Heart right ventricle (tissue), 16 donors: ENCODE measurements around the gene ERBB4. TPM values are rescaled to one million over a fixed set of nuclear protein-coding genes. Genes with fewer than 3 reads are reported as not detected.

Source experiments
- ATAC-seq, 8 donors: fragments of 200-7000 bp; cut with Tn5 transposase; one replicate each; pipeline ENCODE4 v1.9.1; 2020; ENCODE audit warnings: mild to moderate bottlenecking in 8 of 8, moderate library complexity in 8 of 8, moderate number of reproducible peaks in 1 of 8
- DNase-seq, 2 donors: peaks; one replicate each; pipeline ENCODE4 v3.0.0-alpha.2; 2020
- H3K27ac ChIP-seq, 10 donors: fragments of 200-600 bp; sonication (generic) in 2 of 10; one replicate each; pipeline versions ENCODE4 v1.5.0 to v1.8.0; 2020 to 2022; ENCODE audit warnings: mild to moderate bottlenecking in 3 of 10
- H3K27me3 ChIP-seq, 7 donors: fragments of 200-600 bp; one replicate each; pipeline ENCODE4 v1.8.0; 2021 to 2022; ENCODE audit warnings: mild to moderate bottlenecking in 2 of 7
- H3K36me3 ChIP-seq, 9 donors: fragments of 200-600 bp; sonication (generic) in 1 of 9; one replicate each; pipeline versions ENCODE4 v1.5.0 to v1.8.0; 2020 to 2022; ENCODE audit warnings: mild to moderate bottlenecking in 2 of 9
- H3K4me1 ChIP-seq, 9 donors: fragments of 200-600 bp; sonication (generic) in 1 of 9; one replicate each; pipeline versions ENCODE4 v1.5.0 to v1.8.0; 2020 to 2022; ENCODE audit warnings: mild to moderate bottlenecking in 4 of 9
- H3K4me3 ChIP-seq, 10 donors: fragments of 200-600 bp; sonication (generic) in 2 of 10; one replicate each; pipeline versions ENCODE4 v1.5.0 to v1.8.0; 2020 to 2022; ENCODE audit warnings: mild to moderate bottlenecking in 7 of 10, moderate library complexity in 2 of 10
- H3K9me3 ChIP-seq, 11 donors: fragments of 200-600 bp in 10 of 11; sonication (generic) in 2 of 11; one replicate each; pipeline versions ENCODE4 v1.5.0 to v1.8.0; 2013 to 2022; ENCODE audit warnings: mild to moderate bottlenecking in 2 of 11, control low read depth in 1 of 11, moderate library complexity in 1 of 11
- CTCF ChIP-seq, 9 donors: fragments of 200-600 bp; sonication (generic) in 2 of 9; IDR thresholded peaks; one replicate each; pipeline versions ENCODE4 v1.5.0 to v1.8.0; 2021 to 2022; ENCODE audit warnings: antibody characterized with exemption in 9 of 9, mild to moderate bottlenecking in 5 of 9, moderate library complexity in 1 of 9
- WGBS, 2 donors: extraction: QIAGEN DNeasy Blood & Tissue Kit; methylation state at CpG; one replicate each; pipeline ENCODE4 v1.1.7; 2013; ENCODE audit warnings: inconsistent platforms in 1 of 2; 5-methylcytosine and 5-hydroxymethylcytosine counted together
- intact Hi-C, 10 donors: fragments of 100-400 bp; cut with DNase I; formaldehyde crosslinking; loops; one replicate each; pipeline versions ENCODE4 v1.11.1 to v1.14.2; 2022
- polyA plus RNA-seq, 2 donors: library from polyadenylated mRNA; stranded (reverse); fragments of 200-250 nt; gene quantifications; one replicate each; pipeline ENCODE4 v1.2.3, GENCODE V29; 2013
- total RNA-seq, 10 donors: library from RNA; stranded (reverse); fragmentation: NEBNext Ultra II Directional in 3 of 10; extraction: Animal tissue kit (Norgen Biotek cat#: 25700) in 3 of 10; gene quantifications; one replicate each; pipeline versions ENCODE4 v1.2.1 to v1.2.4, GENCODE V29; 2021 to 2023
- donor health status: Arrhythmogenic right ventricular cardiomyopathy.
- donor health status: ischemic (EF 13 %, LVEDD 7.1; RV severe dilation, severe dysfunction).
- donor health status: healthy with polysubstance abuse.
- donor health status: DM: no; HTN: yes; CAD: no.
- donor health status: DM: no; HTN: no; CAD: no.
- donor health status: ischemic (EF 25% LVEDD 6.9; RV normal size, moderate dysfunction).
- donor health status: ischemic (EF 25% LVEDD 5.7; RV mildly dilated, moderate dysfunction).
- donor health status: healthy.
- donor health status: DM: yes; HTN: yes; CAD: no.
- donor health status: Ischemic cardiomyopathy.
- donor health status: ischemic (EF 35%, LVEDD 5.7; RV mildly dilated, moderate dysfunction).
- donor health status: nonischemic (EF 11% LVEDD 7.7; RV severe dilation, severe dysfunction).
- donor health status: DM: yes; HTN: yes; CAD: no.
- donor health status: PGD.
- donor health status: ischemic (EF 29% LVEDD 5.4; RV normal size, mild dysfunction).
- donor health status: nonischemic (EF 23%, LVEDD 6.1; RV moderate dilation, normal function).

ERBB4 gene
- total and polyA plus RNA-seq, 12 donors: 1.2 to 24.6 (median 16.1) TPM

- Histone ChIP-seq H3K36me3 (no peaks in the 10 kb centered on the region), H3K27ac (no peak overlapping the region), H3K9me3 (no peaks in the 10 kb centered on the region), H3K4me3 (no peak overlapping the region), H3K27me3 (no peaks in the 10 kb centered on the region), H3K4me1 (peaks cover 0 to 9% (median 0%) of the 10 kb centered on the region in 9 donors)
- 36 to 40% methylated on average over 1 of the region's 1 CpG for WGBS, 2 donors
- no peak for DNase-seq
- ATAC-seq: no peak
- TF ChIP-seq CTCF (IDR thresholded peaks at IDR 0.05): no peak
- intact Hi-C loops: no loop called here
Measured at GRCh38 chr2:212269005-212269404, 269.6 kb downstream of the ERBB4 start.

- Histone ChIP-seq H3K27ac (no peak overlapping the region), H3K9me3 (no peaks in the 10 kb centered on the region), H3K27me3 (no peaks in the 10 kb centered on the region), H3K36me3 (no peaks in the 10 kb centered on the region), H3K4me3 (no peak overlapping the region), H3K4me1 (peaks cover 0 to 3% (median 0%) of the 10 kb centered on the region in 9 donors)
- no peak for TF ChIP-seq CTCF (IDR thresholded peaks at IDR 0.05)
- intact Hi-C loops: no loop called here
- no peak for ATAC-seq
- 62 to 68% methylated on average over 1 of the region's 1 CpG for WGBS, 2 donors
- DNase-seq: no peak
Measured at GRCh38 chr2:212266297-212266696, 272.3 kb downstream of the ERBB4 start.

- no peaks in the 10 kb centered on the region for H3K27me3 ChIP-seq
- no peak for DNase-seq
- WGBS, 2 donors: 69% methylated on average over 3 of the region's 3 CpGs
- no peaks in the 10 kb centered on the region for H3K9me3 ChIP-seq
- no peak for TF ChIP-seq CTCF (IDR thresholded peaks at IDR 0.05)
- intact Hi-C loops: no loop called here
- no peaks in the 10 kb centered on the region for H3K36me3 ChIP-seq
- H3K4me3 ChIP-seq: no peak overlapping the region
- H3K27ac ChIP-seq: no peak overlapping the region
- ATAC-seq: no peak
- no peaks in the 10 kb centered on the region for H3K4me1 ChIP-seq
Measured at GRCh38 chr2:212265777-212266176, 272.8 kb downstream of the ERBB4 start.

GRCh38 chr2:212264187-212264586 lies 274.4 kb downstream of the ERBB4 start:
- DNase-seq (no peak), ATAC-seq (peak in 2 of 8 donors; percentile 85 to 89)
- H3K27ac ChIP-seq: no peak overlapping the region
- no peaks in the 10 kb centered on the region for H3K36me3 ChIP-seq
- TF ChIP-seq CTCF (IDR thresholded peaks at IDR 0.05): no peak
- H3K27me3 ChIP-seq: no peaks in the 10 kb centered on the region
- intact Hi-C loops: no loop called here
- 90 to 92% methylated on average over 3 of the region's 3 CpGs for WGBS, 2 donors
- H3K9me3 ChIP-seq: no peaks in the 10 kb centered on the region
- no peak overlapping the region for H3K4me3 ChIP-seq
- H3K4me1 ChIP-seq: no peaks in the 10 kb centered on the region
